Activated T-helper 17 cell treated with anti-CD3 and anti-CD28 coated beads, Interleukin-2, amount 50 U/mL, for 72 hours (primary cell): ENCODE measurements around the gene PARD3. TPM values are rescaled to one million over a fixed set of nuclear protein-coding genes. Genes with fewer than 3 reads are reported as not detected.

Experiments used
- ATAC-seq: fragments of 150-1000 bp; cut with Tn5 transposase; replicated peaks from 2 replicates; pipeline ENCODE4 v1.10.0; 2021; ENCODE audit warnings: mild to moderate bottlenecking, moderate library complexity
- H3K27ac Mint-ChIP-seq: one replicate; pipeline ENCODE4 v1.8.0; 2022; ENCODE audit warnings: mixed read lengths
- H3K27me3 Mint-ChIP-seq: one replicate; pipeline ENCODE4 v1.8.0; 2022; ENCODE audit warnings: mixed read lengths
- H3K36me3 Mint-ChIP-seq: one replicate; pipeline ENCODE4 v1.8.0; 2022; ENCODE audit warnings: low read depth, mild to moderate bottlenecking, mixed read lengths
- H3K4me1 Mint-ChIP-seq: one replicate; pipeline ENCODE4 v1.8.0; 2022; ENCODE audit warnings: mixed read lengths
- H3K4me3 Mint-ChIP-seq: one replicate; pipeline ENCODE4 v1.8.0; 2022; ENCODE audit warnings: mild to moderate bottlenecking, mixed read lengths
- H3K9me3 Mint-ChIP-seq: one replicate; pipeline ENCODE4 v1.8.0; 2022; ENCODE audit warnings: mixed read lengths
- total RNA-seq, 2 donors: library from RNA; stranded (reverse); gene quantifications; one replicate each; pipeline ENCODE4 v1.2.3, GENCODE V29; 2022

The PARD3 gene
- total RNA-seq, 2 donors from 2014 or later = 0.13 to 0.24 TPM

DNA sequence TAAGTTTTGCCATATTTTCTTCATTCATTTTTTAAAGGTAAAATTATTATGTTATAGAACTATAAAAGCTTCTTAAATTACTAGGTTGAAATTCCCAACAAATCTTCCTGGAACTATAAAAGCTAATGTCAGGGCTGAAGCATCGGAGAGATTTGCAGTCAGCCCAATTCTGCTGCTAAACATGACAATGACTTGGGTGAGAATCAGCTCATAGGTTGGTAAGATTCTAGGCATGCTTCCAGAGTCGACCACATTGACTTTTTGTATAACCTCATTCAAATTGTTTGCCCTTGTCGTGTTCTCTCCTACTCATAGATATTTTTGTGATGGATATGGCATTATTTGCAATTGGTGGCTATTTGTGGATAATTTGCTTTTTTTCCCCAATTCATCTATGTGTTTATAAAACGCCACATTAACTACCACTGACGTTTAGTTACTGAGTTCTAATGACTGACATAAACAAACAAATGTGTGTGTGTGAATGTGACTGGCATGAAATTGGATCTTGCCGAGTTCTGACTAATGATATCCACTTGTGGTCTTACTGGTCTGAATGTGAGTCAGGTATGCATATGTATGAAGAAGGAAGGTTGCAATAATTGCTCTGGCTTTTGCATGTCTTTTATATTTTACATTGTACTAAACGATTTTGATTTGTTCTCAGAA is 579.8 kb downstream of the PARD3 start:
- Mint-ChIP-seq H3K27me3 (peaks cover 6% of the 10 kb centered on the region), H3K36me3 (no peaks in the 10 kb centered on the region), H3K9me3 (no peaks in the 10 kb centered on the region), H3K4me1 (no peaks in the 10 kb centered on the region), H3K4me3 (no peak overlapping the region), H3K27ac (no peak overlapping the region)
- no peak for ATAC-seq

GRCh38 chr10:34232481-34232880 is 582.6 kb downstream of the PARD3 start:
- no peak for ATAC-seq
- Mint-ChIP-seq H3K4me1 (no peaks in the 10 kb centered on the region), H3K27me3 (peaks cover 3% of the 10 kb centered on the region), H3K36me3 (no peaks in the 10 kb centered on the region), H3K9me3 (no peaks in the 10 kb centered on the region), H3K4me3 (no peak overlapping the region), H3K27ac (no peak overlapping the region)

DNA sequence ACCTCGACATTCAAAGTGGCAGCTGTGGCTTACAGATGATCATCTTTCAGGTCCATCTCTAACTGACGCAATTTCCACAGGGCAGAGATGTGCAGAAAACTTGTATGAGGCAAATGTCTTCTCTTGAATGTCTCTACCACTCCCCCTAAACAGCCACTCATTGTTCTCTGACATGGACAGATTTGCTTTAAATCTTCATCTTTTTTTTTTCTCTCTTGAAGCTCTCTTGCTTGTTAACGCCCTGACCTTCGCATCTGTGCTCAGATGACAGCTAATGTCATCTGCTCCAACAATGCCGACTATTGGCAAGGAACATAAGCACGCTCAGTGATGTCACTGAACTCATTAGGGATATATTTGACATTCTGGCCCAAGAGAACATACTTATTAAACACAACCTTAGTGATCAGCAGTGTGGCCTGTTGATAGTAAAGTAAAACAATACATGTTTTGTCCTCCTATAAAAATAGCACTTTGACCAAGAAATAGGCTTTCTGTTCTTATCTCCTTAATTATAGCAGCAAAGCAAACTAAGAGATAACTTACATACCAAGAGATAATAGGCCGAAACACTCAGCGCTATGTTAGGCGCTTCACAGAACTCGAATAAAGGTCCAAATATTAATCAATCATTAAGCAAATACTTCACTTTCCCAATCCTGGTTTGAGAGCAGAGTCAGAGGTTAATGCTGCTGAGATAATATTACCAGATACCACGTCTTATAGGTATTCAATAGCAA is 583.5 kb downstream of the PARD3 start:
- Mint-ChIP-seq H3K4me1 (no peaks in the 10 kb centered on the region), H3K27ac (no peak overlapping the region), H3K9me3 (peaks cover 2% of the 10 kb centered on the region), H3K27me3 (peaks cover 7% of the 10 kb centered on the region), H3K4me3 (no peak overlapping the region), H3K36me3 (no peaks in the 10 kb centered on the region)
- no peak for ATAC-seq

DNA sequence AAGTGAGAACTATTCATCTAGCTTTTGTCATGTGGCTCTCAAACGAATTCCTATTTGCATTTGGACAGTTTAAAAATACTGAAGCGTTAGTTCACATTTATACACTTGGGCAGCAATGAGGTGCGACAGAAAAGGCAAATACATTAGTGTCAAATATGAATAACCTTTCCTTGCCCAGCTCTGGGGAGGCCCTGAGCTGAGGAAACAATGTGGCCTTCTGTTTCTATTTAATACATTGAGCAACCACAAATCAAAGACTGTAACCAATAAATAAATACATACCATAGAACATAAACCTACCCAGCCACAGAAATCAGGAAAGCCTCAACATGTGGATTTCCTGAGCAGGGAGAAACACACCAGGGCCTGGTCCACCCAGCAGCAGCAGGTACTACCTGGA is 585.2 kb downstream of the PARD3 start:
- Mint-ChIP-seq H3K27ac (no peak overlapping the region), H3K4me1 (no peaks in the 10 kb centered on the region), H3K36me3 (no peaks in the 10 kb centered on the region), H3K27me3 (peaks cover 5% of the 10 kb centered on the region), H3K9me3 (peaks cover 3% of the 10 kb centered on the region), H3K4me3 (no peak overlapping the region)
- ATAC-seq = no peak

GRCh38 chr10:34228066-34228465 is 587.0 kb downstream of the PARD3 start:
- H3K4me3 Mint-ChIP-seq = no peak overlapping the region
- no peaks in the 10 kb centered on the region for H3K36me3 Mint-ChIP-seq
- peaks cover 3% of the 10 kb centered on the region for H3K9me3 Mint-ChIP-seq
- no peak overlapping the region for H3K27ac Mint-ChIP-seq
- no peaks in the 10 kb centered on the region for H3K4me1 Mint-ChIP-seq
- ATAC-seq = no peak
- peaks cover 5% of the 10 kb centered on the region for H3K27me3 Mint-ChIP-seq

- no peak for ATAC-seq
- no peaks in the 10 kb centered on the region for H3K4me1 Mint-ChIP-seq
- peaks cover 13% of the 10 kb centered on the region for H3K27me3 Mint-ChIP-seq
- no peak overlapping the region for H3K4me3 Mint-ChIP-seq
- no peaks in the 10 kb centered on the region for H3K36me3 Mint-ChIP-seq
- peaks cover 3% of the 10 kb centered on the region for H3K9me3 Mint-ChIP-seq
- H3K27ac Mint-ChIP-seq = no peak overlapping the region
Observed at GRCh38 chr10:34224639-34225038, 590.5 kb downstream of the PARD3 start.

GRCh38 chr10:34223658-34224057 is 591.4 kb downstream of the PARD3 start:
- no peaks in the 10 kb centered on the region for H3K4me1 Mint-ChIP-seq
- no peaks in the 10 kb centered on the region for H3K36me3 Mint-ChIP-seq
- no peak for ATAC-seq
- no peak overlapping the region for H3K4me3 Mint-ChIP-seq
- peaks cover 17% of the 10 kb centered on the region for H3K27me3 Mint-ChIP-seq
- peaks cover 3% of the 10 kb centered on the region for H3K9me3 Mint-ChIP-seq
- no peak overlapping the region for H3K27ac Mint-ChIP-seq

GRCh38 chr10:34222359-34222758 is 592.7 kb downstream of the PARD3 start:
- peaks cover 3% of the 10 kb centered on the region for H3K9me3 Mint-ChIP-seq
- H3K36me3 Mint-ChIP-seq = no peaks in the 10 kb centered on the region
- H3K27ac Mint-ChIP-seq = no peak overlapping the region
- no peak overlapping the region for H3K4me3 Mint-ChIP-seq
- peaks cover 24% of the 10 kb centered on the region for H3K27me3 Mint-ChIP-seq
- no peak for ATAC-seq
- H3K4me1 Mint-ChIP-seq = no peaks in the 10 kb centered on the region

DNA sequence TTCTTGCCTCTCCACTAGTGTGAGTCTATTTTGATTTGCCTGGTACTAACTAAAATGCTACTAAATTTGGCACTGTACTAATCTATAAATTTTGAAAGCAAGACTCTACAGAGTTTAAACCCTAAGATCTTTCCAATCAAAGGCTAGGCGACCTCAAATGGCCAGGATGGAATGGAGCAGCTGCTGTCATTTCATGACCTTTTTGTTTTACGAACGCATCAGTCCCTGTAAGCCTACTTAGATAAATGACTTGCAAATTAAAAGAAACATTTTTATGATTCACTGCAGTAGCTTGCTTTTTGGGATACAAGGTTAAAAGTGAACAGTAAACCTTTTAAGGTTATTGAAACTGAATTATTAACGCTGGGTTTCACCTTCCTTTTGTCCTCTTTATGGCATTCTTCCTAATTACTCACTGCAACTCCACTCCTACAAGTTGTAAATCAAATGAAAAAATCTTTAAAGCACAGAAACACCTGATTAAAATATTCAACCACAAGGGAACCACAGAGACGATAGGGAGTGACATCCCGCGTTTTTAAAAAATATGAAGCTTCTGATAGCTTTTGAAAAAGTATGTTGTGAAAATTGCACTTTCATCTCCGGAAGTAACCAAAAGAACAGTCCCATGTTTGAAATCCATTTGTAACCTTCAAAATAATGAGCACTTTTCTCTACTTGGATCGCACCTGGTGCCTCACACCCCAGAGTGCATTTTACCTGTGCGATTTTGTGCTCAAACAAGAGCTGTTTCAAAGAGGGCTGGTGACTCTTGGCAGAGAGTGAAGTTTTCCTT is 595.1 kb downstream of the PARD3 start:
- no peaks in the 10 kb centered on the region for H3K9me3 Mint-ChIP-seq
- ATAC-seq = no peak
- peaks cover 19% of the 10 kb centered on the region for H3K27me3 Mint-ChIP-seq
- no peaks in the 10 kb centered on the region for H3K4me1 Mint-ChIP-seq
- H3K27ac Mint-ChIP-seq = no peak overlapping the region
- no peaks in the 10 kb centered on the region for H3K36me3 Mint-ChIP-seq
- H3K4me3 Mint-ChIP-seq = no peak overlapping the region

DNA sequence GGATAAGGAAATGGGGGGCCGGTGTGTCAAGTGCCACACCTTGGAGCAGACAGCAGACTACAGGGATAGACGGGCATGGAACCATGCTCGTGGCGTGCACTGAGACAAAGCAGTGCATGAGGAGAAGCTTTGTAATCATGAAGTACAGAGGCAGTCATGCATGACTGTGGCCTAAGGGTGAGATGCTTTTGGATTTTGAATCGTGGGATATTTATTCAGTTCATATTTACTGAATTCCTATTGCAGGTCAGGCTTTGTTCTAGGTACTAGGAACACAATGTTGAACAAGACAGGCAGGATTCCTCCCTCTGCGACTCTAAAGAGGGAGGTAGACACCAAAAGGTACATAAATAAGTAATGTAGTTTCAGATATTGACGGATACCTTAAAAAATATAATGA is 597.6 kb downstream of the PARD3 start:
- Mint-ChIP-seq H3K4me3 (no peak overlapping the region), H3K36me3 (no peaks in the 10 kb centered on the region), H3K9me3 (no peaks in the 10 kb centered on the region), H3K27ac (no peak overlapping the region), H3K4me1 (no peaks in the 10 kb centered on the region), H3K27me3 (peaks cover 15% of the 10 kb centered on the region)
- no peak for ATAC-seq

DNA sequence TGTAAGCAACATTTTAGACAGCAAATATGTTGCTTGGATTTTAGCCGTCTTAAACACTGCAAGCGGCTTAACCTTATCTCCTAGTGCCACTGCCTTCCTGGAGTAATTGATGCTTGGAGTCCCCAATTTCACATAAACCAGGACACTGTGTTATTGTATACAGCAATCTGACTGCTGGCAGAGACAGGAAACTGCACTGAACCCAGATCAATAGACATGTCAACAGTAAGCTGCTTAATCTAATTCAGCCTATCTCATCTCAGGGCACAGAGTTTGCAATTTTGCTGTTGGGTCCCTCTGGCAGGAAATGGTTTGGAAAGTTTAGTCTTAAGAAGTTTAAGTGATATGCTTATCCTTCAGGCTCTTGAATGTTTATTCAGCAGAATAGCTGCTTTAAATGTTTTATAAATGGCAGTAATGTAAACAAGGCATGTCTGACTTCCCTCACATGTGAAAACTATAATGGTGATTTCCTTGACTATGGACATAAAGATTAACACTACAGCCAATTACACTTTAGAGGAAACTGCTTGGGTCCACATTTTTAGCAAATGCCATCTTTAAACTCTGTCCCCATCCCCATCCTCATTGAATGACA is 598.6 kb downstream of the PARD3 start:
- ATAC-seq = no peak
- Mint-ChIP-seq H3K4me1 (no peaks in the 10 kb centered on the region), H3K27me3 (peaks cover 15% of the 10 kb centered on the region), H3K9me3 (no peaks in the 10 kb centered on the region), H3K36me3 (no peaks in the 10 kb centered on the region), H3K27ac (no peak overlapping the region), H3K4me3 (no peak overlapping the region)

- no peaks in the 10 kb centered on the region for H3K36me3 Mint-ChIP-seq
- H3K4me1 Mint-ChIP-seq = no peaks in the 10 kb centered on the region
- no peak overlapping the region for H3K4me3 Mint-ChIP-seq
- H3K27ac Mint-ChIP-seq = no peak overlapping the region
- no peak for ATAC-seq
- H3K9me3 Mint-ChIP-seq = no peaks in the 10 kb centered on the region
- H3K27me3 Mint-ChIP-seq = peaks cover 11% of the 10 kb centered on the region
Observed at GRCh38 chr10:34213805-34214197, 601.3 kb downstream of the PARD3 start.

DNA sequence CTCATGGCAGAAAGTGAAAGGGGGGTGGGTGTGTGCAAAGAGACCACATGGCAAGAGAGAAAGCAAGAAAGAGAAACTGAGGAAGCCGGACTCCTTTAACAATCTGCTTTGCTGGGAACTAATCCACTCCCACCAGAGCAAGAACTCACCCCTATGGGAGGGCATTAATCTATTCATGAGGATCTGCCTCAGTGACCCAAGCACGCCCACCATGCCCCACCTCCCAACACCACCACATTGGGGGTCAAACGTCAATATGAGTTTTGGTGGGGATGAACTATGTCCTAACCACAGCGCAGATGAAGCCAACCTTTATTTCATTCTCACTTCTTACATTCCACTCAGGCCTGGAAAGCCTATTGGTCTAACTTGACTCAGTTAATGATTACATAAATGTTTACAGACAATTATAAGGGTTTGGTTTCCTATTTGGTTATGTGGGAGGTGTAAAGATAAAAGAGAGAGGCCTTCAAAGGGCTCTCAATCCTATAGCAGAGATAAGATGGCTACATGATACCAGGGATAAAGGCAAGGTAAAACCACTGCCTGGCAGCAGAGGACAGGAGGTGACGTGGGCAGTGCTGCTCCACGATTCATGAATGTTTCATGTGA is 601.8 kb downstream of the PARD3 start:
- H3K4me3 Mint-ChIP-seq = no peak overlapping the region
- H3K27ac Mint-ChIP-seq = no peak overlapping the region
- no peak for ATAC-seq
- H3K9me3 Mint-ChIP-seq = no peaks in the 10 kb centered on the region
- no peaks in the 10 kb centered on the region for H3K36me3 Mint-ChIP-seq
- H3K27me3 Mint-ChIP-seq = peaks cover 6% of the 10 kb centered on the region
- H3K4me1 Mint-ChIP-seq = no peaks in the 10 kb centered on the region

GRCh38 chr10:34207343-34207742 is 607.8 kb downstream of the PARD3 start:
- no peaks in the 10 kb centered on the region for H3K36me3 Mint-ChIP-seq

More at GRCh38 chr10:34207343-34207742, 607.8 kb downstream of the PARD3 start:
- Mint-ChIP-seq H3K27me3 (peaks cover 21% of the 10 kb centered on the region), H3K27ac (no peak overlapping the region), H3K4me1 (no peaks in the 10 kb centered on the region), H3K4me3 (no peak overlapping the region), H3K9me3 (no peaks in the 10 kb centered on the region)
- no peak for ATAC-seq
